K562 (cell line): ENCODE results near the gene KIF21A. TPM values are rescaled to one million over a fixed set of nuclear protein-coding genes. Genes with fewer than 3 reads are reported as not detected.

Experiments used
- ATAC-seq: fragments of 200-7000 bp; cut with Tn5 transposase; 3 replicates; pipeline ENCODE4 v1.9.1; 2020; ENCODE audit warnings: moderate library complexity
- BruUV-seq: library from RNA; stranded (reverse); fragments of 400-500 nt; replicated peaks from 2 replicates; lab custom pipeline; 2021; lab: Mats Ljungman, UMichigan
- CTCF ChIA-PET: fragments of 300-600 bp; formaldehyde crosslinking; extraction: SDS; loops from one replicate; lab custom pipeline; 2021; ENCODE audit warnings: low intra/inter-chr PET ratio; lab: Yijun Ruan, JAX
- POLR2A ChIA-PET: fragments of 300-600, 350-650 bp; sonication (Branson Sonifier 250); formaldehyde crosslinking; extraction: SDS; loops from one replicate; lab custom pipeline; 2021; ENCODE audit warnings: antibody characterized with exemption, inconsistent platforms; lab: Yijun Ruan, JAX
- DNase-seq, 4 experiments: peaks; one replicate each; pipeline versions ENCODE4 v3.0.0 to v3.0.0-alpha.2; 2011 to 2018; ENCODE audit warnings: low spot score in 3 of 4, mixed read lengths in 3 of 4; ENCODE audit errors: extremely low read depth in 1 of 4
- FAIRE-seq: peaks from 2 replicates; lab custom pipeline; 2011; peaks lifted over from hg19 to GRCh38; lab: Jason Lieb, UNC
- H2AFZ ChIP-seq: 2 replicates; pipeline ENCODE4 v1.6.0; 2011; ENCODE audit warnings: low read depth, low read length, control low read depth, inconsistent platforms
- H3K27ac ChIP-seq: fragments of 200-600 bp; 3 replicates; pipeline ENCODE4 v1.8.0; 2011; ENCODE audit warnings: low read depth, mild to moderate bottlenecking, control low read depth, inconsistent platforms, low read length, moderate library complexity, mixed read lengths; ENCODE audit errors: extremely low read depth
- H3K27me3 ChIP-seq, 2 experiments: fragments of 300-600 bp in 1 of 2; 2 replicates in 1 of 2; 3 replicates in 1 of 2; pipeline versions ENCODE4 v1.6.0 to v1.8.0; 2011; ENCODE audit warnings: inconsistent platforms in 2 of 2, low read length in 2 of 2, mild to moderate bottlenecking in 1 of 2, mixed read lengths in 1 of 2, moderate library complexity in 1 of 2; ENCODE audit not compliant: control insufficient read depth in 2 of 2, insufficient read depth in 2 of 2
- H3K36me3 ChIP-seq: fragments of 300-600 bp; 3 replicates; pipeline ENCODE4 v1.8.0; 2011; ENCODE audit warnings: mild to moderate bottlenecking, low read length, inconsistent platforms; ENCODE audit not compliant: control insufficient read depth, insufficient read depth
- H3K4me1 ChIP-seq, 2 experiments: fragments of 200-600 bp in 1 of 2; replicated peaks in 1 of 2; 2 replicates in 1 of 2; 3 replicates in 1 of 2; pipeline versions ENCODE4 v1.5.1 to v1.8.0; 2011; ENCODE audit warnings: inconsistent platforms in 2 of 2, low read length in 2 of 2, mild to moderate bottlenecking in 1 of 2, mixed read lengths in 1 of 2, moderate library complexity in 1 of 2; ENCODE audit not compliant: control insufficient read depth in 2 of 2, insufficient read depth in 2 of 2
- H3K4me2 ChIP-seq: 2 replicates; pipeline ENCODE4 v1.6.1; 2011; ENCODE audit warnings: low read length, control low read depth, inconsistent platforms, mixed read lengths; ENCODE audit not compliant: insufficient read depth
- H3K4me3 ChIP-seq: fragments of 200-600 bp; sonication (generic), shearing (Covaris generic); 2 replicates; pipeline ENCODE4 v1.5.1; 2016; ENCODE audit warnings: control low read depth, inconsistent platforms
- H3K79me2 ChIP-seq: fragments of 200-600 bp; 3 replicates; pipeline ENCODE4 v1.8.0; 2011; ENCODE audit warnings: low read length, inconsistent platforms; ENCODE audit not compliant: control insufficient read depth, insufficient read depth
- H3K9ac ChIP-seq, 2 experiments: 2 replicates each; pipeline versions ENCODE4 v1.6.0 to v1.6.1; 2011; ENCODE audit warnings: low read depth in 2 of 2, low read length in 2 of 2, control low read depth in 1 of 2, inconsistent platforms in 1 of 2, mild to moderate bottlenecking in 1 of 2, mixed read lengths in 1 of 2; ENCODE audit not compliant: insufficient read depth in 1 of 2
- H3K9me1 ChIP-seq: one replicate; pipeline ENCODE4 v1.6.0; 2011; ENCODE audit warnings: inconsistent platforms, mild to moderate bottlenecking, low read length, moderate library complexity; ENCODE audit not compliant: control insufficient read depth, insufficient read depth
- H3K9me3 ChIP-seq: replicated peaks from 2 replicates; pipeline ENCODE4 v1.5.1; 2011; ENCODE audit warnings: low read depth, low read length, inconsistent platforms; ENCODE audit not compliant: control insufficient read depth, insufficient read depth
- H4K20me1 ChIP-seq: replicated peaks from 2 replicates; pipeline ENCODE4 v1.6.1; 2011; ENCODE audit warnings: low read length, inconsistent platforms, mixed read lengths; ENCODE audit not compliant: control insufficient read depth, insufficient read depth
- CREB1 ChIP-seq, 2 experiments: sonication (generic) in 1 of 2; formaldehyde crosslinking in 1 of 2; IDR thresholded peaks; 2 replicates each; pipeline versions ENCODE4 v1.6.1 to v1.8.0; 2012 to 2022; ENCODE audit warnings: inconsistent platforms in 1 of 2, mild to moderate bottlenecking in 1 of 2, missing genetic modification reagents in 1 of 2, moderate library complexity in 1 of 2
- EP400 ChIP-seq: fragments of 450-650 bp; IDR thresholded peaks from 2 replicates; pipeline ENCODE4 v1.6.1; 2017; ENCODE audit warnings: antibody characterized with exemption, mild to moderate bottlenecking, moderate library complexity
- SMARCA4 ChIP-seq: fragments of 450-650 bp; IDR thresholded peaks from 2 replicates; pipeline ENCODE4 v1.6.1; 2016
- ZNF830 ChIP-seq: fragments of 250-450 bp; sonication (Bioruptor Pico); IDR thresholded peaks from 2 replicates; pipeline ENCODE4 v1.5.0; 2021; ENCODE audit warnings: mild to moderate bottlenecking
- WGBS: fragments of 100-300 bp; shearing (Covaris generic); methylation state at CpG from one replicate; pipeline ENCODE4 v1.1.6; 2016; ENCODE audit warnings: low coverage, mixed read lengths; ENCODE audit not compliant: insufficient coverage; ENCODE audit errors: missing lambda C conversion rate; 5-methylcytosine and 5-hydroxymethylcytosine counted together
- in situ Hi-C: fragments of 300-500 bp; cut with MboI; formaldehyde crosslinking; loops from 4 replicates; pipeline ENCODE4 v1.15.0; 2018; ENCODE audit warnings: inconsistent platforms, mixed read lengths
- intact Hi-C: fragments of 100-400 bp; cut with micrococcal nuclease; formaldehyde crosslinking; loops from 2 replicates; pipeline ENCODE4 v1.14.2; 2022
- polyA plus RNA-seq, 8 experiments: library from polyadenylated mRNA; depleted of rRNA in 4 of 8; stranded (reverse) in 5 of 8; unstranded in 3 of 8; fragments of >200 nt; fragmentation: Nextera tagmentation in 2 of 8; fragmentation: Illumina TruSeq in 1 of 8; extraction: Ambion mirVana in 2 of 8; extraction: Trizol in 1 of 8; gene quantifications; 2 replicates each; pipeline versions ENCODE4 v1.2.1 to v1.2.3, GENCODE V29; 2011 to 2014; ENCODE audit warnings: inconsistent platforms in 1 of 8, missing spikeins in 1 of 8
- total RNA-seq, 7 experiments: library from RNA; depleted of rRNA in 6 of 7; stranded (reverse); fragments of >200 nt in 6 of 7; fragmentation: Illumina TruSeq in 2 of 7; extraction: Trizol in 2 of 7; gene quantifications; 2 replicates each; pipeline versions ENCODE4 v1.2.1 to v1.2.3, GENCODE V29; 2011 to 2021; ENCODE audit warnings: low replicate concordance in 1 of 7
- TF ChIP-seq, protein P1 (sequence below), 2 experiments: IDR thresholded peaks; 2 replicates each; pipeline ENCODE4 v1.6.1; 2012; ENCODE audit warnings: improper control_type of control experiment in 2 of 2, low read depth in 2 of 2, low read length in 2 of 2, borderline replicate concordance in 1 of 2
- TF ChIP-seq, protein P2 (sequence below): IDR thresholded peaks from 2 replicates; pipeline ENCODE4 v1.6.1; 2016; ENCODE audit warnings: missing genetic modification characterization, missing compliant biosample characterization
- TF ChIP-seq, protein P3 (sequence below), 2 experiments: IDR thresholded peaks in 1 of 2; conservative IDR thresholded peaks in 1 of 2; 2 replicates each; pipeline ENCODE4 v1.6.1; 2016; ENCODE audit warnings: low read depth in 2 of 2, mild to moderate bottlenecking in 1 of 2, missing compliant biosample characterization in 1 of 2, missing genetic modification characterization in 1 of 2, moderate library complexity in 1 of 2

KIF21A gene
- total and polyA plus RNA-seq, 9 of the 15 experiments (the other 6 are each of a cell fraction or from before 2014, with no cell fraction given): 17.7 to 45.0 (median 30.3) TPM

DNA sequence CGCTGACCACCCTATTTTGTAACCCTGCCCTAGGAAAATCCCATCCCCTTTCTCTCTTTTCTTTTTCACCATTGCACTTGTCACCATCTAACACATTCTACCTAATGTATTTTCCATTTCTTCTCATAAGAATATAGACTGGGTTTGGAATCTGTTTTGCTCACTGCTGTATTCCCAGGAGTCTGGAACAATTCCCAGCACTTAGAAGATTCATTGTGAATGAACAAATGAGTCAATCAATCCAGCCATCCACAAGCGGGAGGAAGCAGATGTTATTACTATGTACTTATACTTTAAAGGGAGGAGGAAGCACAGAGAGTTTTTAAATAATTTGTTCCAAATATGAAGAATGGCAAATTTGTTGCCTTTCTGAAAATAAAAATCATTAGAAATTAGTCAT, 142.1 kb downstream of the KIF21A start (continued):
- TF ChIP-seq, protein P1, sequence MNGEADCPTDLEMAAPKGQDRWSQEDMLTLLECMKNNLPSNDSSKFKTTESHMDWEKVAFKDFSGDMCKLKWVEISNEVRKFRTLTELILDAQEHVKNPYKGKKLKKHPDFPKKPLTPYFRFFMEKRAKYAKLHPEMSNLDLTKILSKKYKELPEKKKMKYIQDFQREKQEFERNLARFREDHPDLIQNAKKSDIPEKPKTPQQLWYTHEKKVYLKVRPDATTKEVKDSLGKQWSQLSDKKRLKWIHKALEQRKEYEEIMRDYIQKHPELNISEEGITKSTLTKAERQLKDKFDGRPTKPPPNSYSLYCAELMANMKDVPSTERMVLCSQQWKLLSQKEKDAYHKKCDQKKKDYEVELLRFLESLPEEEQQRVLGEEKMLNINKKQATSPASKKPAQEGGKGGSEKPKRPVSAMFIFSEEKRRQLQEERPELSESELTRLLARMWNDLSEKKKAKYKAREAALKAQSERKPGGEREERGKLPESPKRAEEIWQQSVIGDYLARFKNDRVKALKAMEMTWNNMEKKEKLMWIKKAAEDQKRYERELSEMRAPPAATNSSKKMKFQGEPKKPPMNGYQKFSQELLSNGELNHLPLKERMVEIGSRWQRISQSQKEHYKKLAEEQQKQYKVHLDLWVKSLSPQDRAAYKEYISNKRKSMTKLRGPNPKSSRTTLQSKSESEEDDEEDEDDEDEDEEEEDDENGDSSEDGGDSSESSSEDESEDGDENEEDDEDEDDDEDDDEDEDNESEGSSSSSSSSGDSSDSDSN (IDR thresholded peaks at IDR 0.05; ENCODE audit: borderline replicate concordance in 1 of 2, low read depth in 2 of 2, low read length in 2 of 2): no peak
- TF ChIP-seq SMARCA4 (no peak), ZNF830 (CRISPR knock-in tag) (no peak)
- TF ChIP-seq, protein P2, sequence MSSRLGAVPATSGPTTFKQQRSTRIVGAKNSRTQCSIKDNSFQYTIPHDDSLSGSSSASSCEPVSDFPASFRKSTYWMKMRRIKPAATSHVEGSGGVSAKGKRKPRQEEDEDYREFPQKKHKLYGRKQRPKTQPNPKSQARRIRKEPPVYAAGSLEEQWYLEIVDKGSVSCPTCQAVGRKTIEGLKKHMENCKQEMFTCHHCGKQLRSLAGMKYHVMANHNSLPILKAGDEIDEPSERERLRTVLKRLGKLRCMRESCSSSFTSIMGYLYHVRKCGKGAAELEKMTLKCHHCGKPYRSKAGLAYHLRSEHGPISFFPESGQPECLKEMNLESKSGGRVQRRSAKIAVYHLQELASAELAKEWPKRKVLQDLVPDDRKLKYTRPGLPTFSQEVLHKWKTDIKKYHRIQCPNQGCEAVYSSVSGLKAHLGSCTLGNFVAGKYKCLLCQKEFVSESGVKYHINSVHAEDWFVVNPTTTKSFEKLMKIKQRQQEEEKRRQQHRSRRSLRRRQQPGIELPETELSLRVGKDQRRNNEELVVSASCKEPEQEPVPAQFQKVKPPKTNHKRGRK: no peak

DNA sequence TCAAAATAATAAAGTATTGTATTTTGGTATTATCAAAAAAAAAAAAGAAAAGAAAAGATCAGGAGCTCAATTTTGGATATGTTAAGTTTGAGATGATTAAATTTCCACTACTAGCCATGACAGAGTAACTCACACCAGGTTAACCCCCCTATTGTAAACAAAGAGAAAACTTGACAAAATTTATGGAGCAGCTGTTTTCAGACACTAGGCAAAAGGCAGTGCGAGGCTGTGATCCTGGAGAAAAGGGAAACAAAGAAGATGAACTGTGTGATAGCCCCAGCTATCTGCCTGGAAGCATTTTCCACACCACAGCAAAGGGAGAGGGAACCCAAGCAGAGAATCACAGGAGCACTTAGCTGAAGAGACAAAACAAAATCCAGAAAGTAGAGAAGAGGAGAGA, 145.0 kb downstream of the KIF21A start:
- peaks cover 17% of the 10 kb centered on the region for H3K36me3 ChIP-seq

More for the DNA sequence above, 145.0 kb downstream of the KIF21A start:
- Histone ChIP-seq H2AFZ (no peak overlapping the region), H3K79me2 (no peaks in the 10 kb centered on the region), H3K4me2 (no peak overlapping the region), H3K9me3 (no peaks in the 10 kb centered on the region), H4K20me1 (no peaks in the 10 kb centered on the region), H3K4me3 (no peak overlapping the region), H3K27ac (no peak overlapping the region), H3K27me3 (no peaks in the 10 kb centered on the region), H3K4me1 (no peaks in the 10 kb centered on the region), H3K9me1 (no peaks in the 10 kb centered on the region), H3K9ac (no peak overlapping the region)
- WGBS: 50% methylated on average over 1 of the region's 1 CpG
- ChIA-PET CTCF (no interaction called here), POLR2A (no interaction called here)
- in situ Hi-C loops: no loop called here
- DNase-seq (no peak), FAIRE-seq (no peak), ATAC-seq (no peak)
- no TSS peak for BruUV-seq
- intact Hi-C loops: no loop called here
- TF ChIP-seq CREB1 (IDR thresholded peaks at IDR 0.05) (no peak), CREB1 (CRISPR knock-in tag; IDR thresholded peaks at IDR 0.05) (no peak), EP400 (no peak)
- TF ChIP-seq, protein P1 (IDR thresholded peaks at IDR 0.05; ENCODE audit: borderline replicate concordance in 1 of 2, low read depth in 2 of 2, low read length in 2 of 2): no peak
- TF ChIP-seq, protein P3, sequence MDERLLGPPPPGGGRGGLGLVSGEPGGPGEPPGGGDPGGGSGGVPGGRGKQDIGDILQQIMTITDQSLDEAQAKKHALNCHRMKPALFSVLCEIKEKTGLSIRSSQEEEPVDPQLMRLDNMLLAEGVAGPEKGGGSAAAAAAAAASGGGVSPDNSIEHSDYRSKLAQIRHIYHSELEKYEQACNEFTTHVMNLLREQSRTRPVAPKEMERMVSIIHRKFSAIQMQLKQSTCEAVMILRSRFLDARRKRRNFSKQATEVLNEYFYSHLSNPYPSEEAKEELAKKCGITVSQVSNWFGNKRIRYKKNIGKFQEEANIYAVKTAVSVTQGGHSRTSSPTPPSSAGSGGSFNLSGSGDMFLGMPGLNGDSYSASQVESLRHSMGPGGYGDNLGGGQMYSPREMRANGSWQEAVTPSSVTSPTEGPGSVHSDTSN (CRISPR knock-in tag; IDR thresholded peaks at IDR 0.05; ENCODE audit: low read depth): no peak
- TF ChIP-seq, protein P3 (tag; conservative IDR thresholded peaks at IDR 0.05; ENCODE audit: low read depth): 0 out of 2 replicates have a peak, but pooled peaks have one; percentile 23
